ENCODE data around the gene ZNF487. TPM values are rescaled to one million over a fixed set of nuclear protein-coding genes. Genes with fewer than 3 reads are reported as not detected.
A peak's percentile ranks its signal among the peaks of the same experiment; 100 is the strongest.

Gene ZNF487
- total RNA-seq, 1 donor: 9.7 TPM

GRCh38 chr10:43482319-43483078, 45.6 kb downstream of the ZNF487 start:
- no peak for DNase-seq (ENCODE audit: low read depth in 2 of 3, low spot score in 2 of 3)

DNA sequence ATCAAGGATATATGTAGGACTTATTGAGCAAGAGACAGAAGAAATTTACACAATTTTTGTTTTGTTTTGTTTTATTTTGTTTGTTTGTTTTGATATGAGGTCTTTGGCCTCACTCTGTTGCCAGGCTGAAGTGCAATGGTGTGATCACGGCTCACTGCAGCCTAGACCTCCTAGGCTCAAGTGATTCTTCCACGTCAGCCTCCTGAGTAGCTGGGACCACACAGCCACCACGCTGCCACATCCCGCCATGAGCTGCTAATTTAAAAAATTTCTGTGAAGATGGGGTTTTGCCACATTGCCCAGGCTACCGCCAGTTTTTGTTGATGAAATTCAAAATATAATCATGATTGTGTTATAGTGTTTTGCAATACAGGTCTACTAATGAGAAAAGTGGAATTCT, 54.9 kb downstream of the ZNF487 start:
- no peak for DNase-seq (ENCODE audit: low read depth in 2 of 3, low spot score in 2 of 3)

GRCh38 chr10:43502931-43503330, 66.0 kb downstream of the ZNF487 start:
- DNase-seq (ENCODE audit: low read depth in 2 of 3, low spot score in 2 of 3): no peak

DNA sequence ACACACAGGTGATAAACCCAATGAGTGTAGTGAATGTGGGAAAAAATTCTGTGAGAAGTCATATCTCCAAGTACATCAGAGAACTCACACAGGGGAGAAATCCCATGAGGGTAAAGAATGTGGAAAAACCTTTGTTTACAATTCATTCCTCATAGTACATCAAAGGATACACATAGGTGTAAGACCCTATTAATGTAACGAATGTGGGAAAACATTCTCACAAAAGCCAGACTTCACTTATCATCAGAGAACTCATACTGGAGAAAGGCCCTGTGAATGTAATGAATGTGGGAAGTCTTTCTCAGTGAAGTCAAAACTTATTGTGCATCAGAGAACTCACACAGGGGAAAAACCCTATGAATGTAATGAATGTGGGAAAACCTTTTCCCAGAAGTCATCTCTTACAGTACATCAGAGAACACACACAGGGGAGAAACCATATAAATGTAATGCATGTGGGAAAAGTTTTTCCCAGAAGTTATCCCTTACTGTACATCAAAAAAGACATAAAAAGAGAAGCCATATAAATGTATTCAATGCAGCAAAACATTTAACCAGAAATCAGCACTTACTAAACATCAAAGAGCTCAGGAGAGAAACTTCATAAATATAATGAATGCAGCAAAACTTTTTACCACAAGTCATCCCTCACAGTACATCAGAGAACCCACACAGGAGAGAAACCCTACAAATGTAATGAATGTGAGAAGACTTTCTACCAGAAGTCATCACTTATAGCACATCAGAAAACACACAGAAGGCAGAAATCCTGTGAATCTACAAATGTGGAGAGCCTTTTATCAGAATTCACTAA, 87.7 kb downstream of the ZNF487 start:
- peak in 1 of 3 donors; percentile 1 for DNase-seq (ENCODE audit: low read depth in 2 of 3, low spot score in 2 of 3)

Small RNA genes lying within 50 kb of the gene (small RNA-seq; reads per million reads assigned to genes)
- gene RNU7-193P: not detected
- gene SNORD3J: 0.88 reads per million, percentile 25 among the genes with 10 or more reads in this experiment

Other genes starting within 250 kb of the ZNF487 start
- gene RASGEF1A, start 170.0 kb upstream of the ZNF487 start, total RNA-seq: 14.5 TPM
- gene FXYD4, start 65.5 kb upstream of the ZNF487 start, total RNA-seq: not detected
- 235 TPM for gene HNRNPF, start 27.9 kb upstream of the ZNF487 start, total RNA-seq
- 1.1 TPM for gene ZNF239, start 137.5 kb downstream of the ZNF487 start, total RNA-seq
- 6.7 TPM for gene ZNF485, start 169.3 kb downstream of the ZNF487 start, total RNA-seq
- gene ZNF32, start 211.8 kb downstream of the ZNF487 start, total RNA-seq: 13.5 TPM